Cardiac fibroblast (primary cell): Measurements from ENCODE around the gene PCBD1.

Source experiments
- DNase-seq, 2 donors: peaks; one replicate each; pipeline versions ENCODE4 v3.0.0 to v3.0.0-alpha.2; 2010; ENCODE audit warnings: low read depth in 2 of 2
- H3K4me3 ChIP-seq, 2 donors: replicated peaks in 1 of 2; 1 replicate in 1 of 2; 2 replicates in 1 of 2; pipeline ENCODE4 v1.5.1; 2011; ENCODE audit warnings: low read depth in 2 of 2, low read length in 2 of 2, mild to moderate bottlenecking in 2 of 2, moderate library complexity in 1 of 2
- TF ChIP-seq, protein P1 (sequence below): IDR thresholded peaks from one replicate; pipeline ENCODE4 v1.5.1; 2011; ENCODE audit warnings: low read depth, mild to moderate bottlenecking, low read length, inconsistent platforms

The PCBD1 gene

DNA sequence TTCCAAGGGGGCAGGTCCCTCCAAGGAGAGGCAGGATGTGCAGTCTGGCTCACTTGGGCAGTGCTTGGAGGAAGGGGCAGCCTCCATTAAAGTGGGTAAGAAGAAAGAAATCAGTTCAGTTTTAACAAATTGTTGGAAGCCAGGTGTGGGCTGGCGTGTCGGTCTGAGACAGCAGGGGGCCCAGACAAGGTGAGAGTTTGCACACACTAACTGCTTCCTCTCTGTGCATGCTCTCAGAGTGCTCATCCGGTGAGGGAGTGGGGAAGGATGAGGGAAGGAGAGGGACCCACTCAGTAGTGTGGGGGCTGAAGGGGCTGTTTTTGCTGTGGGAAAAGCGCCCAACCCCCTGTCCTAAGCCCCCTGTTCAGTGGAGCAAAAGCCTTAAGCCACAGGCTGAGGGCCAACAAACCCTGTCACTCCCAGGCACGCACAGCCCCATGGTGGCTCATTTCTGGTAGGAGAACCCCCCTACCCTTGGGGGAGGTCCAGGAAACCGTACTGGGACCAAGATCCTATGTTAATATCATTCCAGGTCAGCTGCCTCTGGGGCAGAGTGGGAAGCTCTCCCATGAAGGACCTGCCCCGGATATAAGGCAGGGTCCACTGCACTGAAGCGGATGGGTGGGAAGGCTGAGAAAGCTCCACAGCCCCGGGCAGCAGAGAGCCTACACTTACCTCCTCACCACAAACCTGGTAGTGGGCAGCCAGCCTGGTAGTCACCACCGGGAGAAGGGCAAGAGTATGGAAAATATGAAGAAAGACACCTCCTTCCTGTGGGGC, 5.1 kb upstream of the PCBD1 start:
- no peak for DNase-seq
- TF ChIP-seq, protein P1, sequence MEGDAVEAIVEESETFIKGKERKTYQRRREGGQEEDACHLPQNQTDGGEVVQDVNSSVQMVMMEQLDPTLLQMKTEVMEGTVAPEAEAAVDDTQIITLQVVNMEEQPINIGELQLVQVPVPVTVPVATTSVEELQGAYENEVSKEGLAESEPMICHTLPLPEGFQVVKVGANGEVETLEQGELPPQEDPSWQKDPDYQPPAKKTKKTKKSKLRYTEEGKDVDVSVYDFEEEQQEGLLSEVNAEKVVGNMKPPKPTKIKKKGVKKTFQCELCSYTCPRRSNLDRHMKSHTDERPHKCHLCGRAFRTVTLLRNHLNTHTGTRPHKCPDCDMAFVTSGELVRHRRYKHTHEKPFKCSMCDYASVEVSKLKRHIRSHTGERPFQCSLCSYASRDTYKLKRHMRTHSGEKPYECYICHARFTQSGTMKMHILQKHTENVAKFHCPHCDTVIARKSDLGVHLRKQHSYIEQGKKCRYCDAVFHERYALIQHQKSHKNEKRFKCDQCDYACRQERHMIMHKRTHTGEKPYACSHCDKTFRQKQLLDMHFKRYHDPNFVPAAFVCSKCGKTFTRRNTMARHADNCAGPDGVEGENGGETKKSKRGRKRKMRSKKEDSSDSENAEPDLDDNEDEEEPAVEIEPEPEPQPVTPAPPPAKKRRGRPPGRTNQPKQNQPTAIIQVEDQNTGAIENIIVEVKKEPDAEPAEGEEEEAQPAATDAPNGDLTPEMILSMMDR, result no peak
- no peak overlapping the region for H3K4me3 ChIP-seq

DNA sequence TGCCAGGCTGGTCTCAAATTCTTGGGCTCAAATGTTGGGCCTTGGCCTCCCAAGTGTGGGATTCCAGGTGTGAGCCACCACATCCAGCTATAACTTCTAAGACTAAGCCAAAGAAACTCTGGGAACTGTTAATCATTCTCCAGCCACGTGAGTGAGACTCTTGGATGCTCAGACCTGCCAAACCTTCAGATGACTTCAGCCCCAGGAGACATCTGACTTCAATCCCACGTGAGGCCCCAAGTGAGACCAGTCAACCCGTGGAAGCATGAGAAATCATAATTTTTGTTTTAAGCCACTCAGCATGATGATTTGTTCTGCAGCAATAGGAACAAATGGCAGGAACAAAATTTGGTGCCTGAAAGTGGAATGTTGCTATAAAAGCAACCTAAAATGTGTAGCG, 4.3 kb upstream of the PCBD1 start:
- peak in 1 of 2 donors; percentile 35 for DNase-seq
- no peak overlapping the region for H3K4me3 ChIP-seq
- TF ChIP-seq, protein P1, result no peak

DNA sequence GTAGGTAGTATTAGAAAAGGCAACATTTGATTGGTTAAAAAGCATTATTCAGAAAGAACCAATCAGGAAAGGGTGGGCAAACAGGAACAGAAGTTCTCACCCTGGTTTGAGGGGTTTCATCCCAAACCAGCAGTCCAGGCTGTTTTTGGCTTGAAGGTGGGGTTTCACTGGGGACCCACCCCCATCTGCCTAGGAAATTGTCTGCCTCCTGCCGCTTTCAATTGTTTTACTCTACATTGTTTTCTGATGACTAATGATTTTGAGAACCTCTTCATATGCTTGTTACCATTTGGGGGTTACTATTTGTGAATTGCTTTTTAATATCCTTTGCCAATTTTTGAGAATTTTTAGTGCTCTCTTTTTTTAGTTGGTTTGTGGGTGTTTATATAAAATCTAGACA, 3.3 kb upstream of the PCBD1 start:
- TF ChIP-seq, protein P1, result no peak
- no peak overlapping the region for H3K4me3 ChIP-seq
- DNase-seq, result peak in 1 of 2 donors; percentile 49

DNA sequence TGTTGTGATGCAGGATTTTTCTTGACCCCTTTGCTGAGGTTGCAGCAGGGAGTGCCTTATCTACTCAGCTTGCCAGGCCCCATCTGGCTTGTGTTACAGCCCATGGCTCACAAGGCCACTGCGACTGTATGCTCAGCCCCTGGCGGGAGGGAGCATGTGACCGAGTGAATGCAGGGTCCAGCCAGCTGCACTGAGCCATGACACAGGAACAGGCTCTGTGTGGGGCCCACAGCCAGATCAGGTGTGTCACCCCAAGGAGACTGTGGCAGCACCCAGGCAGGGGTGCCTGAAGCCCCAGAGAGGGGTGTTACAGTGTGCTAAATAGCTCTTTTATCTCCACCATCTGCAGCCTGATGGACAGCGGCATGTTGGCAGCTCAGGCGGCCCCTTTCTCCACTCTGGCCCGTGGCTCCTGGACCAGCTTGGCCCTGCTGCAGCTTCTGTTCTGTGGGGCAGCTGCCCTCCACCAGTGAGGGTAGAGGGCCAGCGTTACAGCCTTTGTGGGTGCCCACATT, 2.6 kb upstream of the PCBD1 start:
- DNase-seq, result peak in 1 of 2 donors; percentile 56

DNA sequence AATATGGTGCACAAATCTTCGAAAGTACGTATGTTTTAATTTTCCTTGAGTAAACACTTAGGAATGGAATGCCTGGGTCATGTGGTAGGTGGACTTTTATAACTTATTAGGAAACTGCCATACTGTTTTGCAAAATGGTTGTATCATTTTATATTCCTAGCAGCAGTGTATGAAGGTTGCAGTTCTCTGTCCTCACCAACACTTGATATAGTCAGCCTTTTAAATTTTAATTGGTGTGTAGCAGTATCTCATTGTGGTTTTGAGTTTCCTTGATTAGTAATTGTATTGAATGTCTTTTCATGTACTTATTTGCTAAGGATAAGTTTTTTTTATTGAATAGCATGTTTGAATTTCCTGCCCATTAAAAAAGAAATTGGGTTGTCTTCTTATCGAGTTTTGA, 926 bp upstream of the PCBD1 start:
- H3K4me3 ChIP-seq, result no peak overlapping the region
- TF ChIP-seq, protein P1, result no peak
- no peak for DNase-seq

More for the DNA sequence above, 2.6 kb upstream of the PCBD1 start:
- TF ChIP-seq, protein P1, result no peak
- H3K4me3 ChIP-seq, result no peak overlapping the region

DNA sequence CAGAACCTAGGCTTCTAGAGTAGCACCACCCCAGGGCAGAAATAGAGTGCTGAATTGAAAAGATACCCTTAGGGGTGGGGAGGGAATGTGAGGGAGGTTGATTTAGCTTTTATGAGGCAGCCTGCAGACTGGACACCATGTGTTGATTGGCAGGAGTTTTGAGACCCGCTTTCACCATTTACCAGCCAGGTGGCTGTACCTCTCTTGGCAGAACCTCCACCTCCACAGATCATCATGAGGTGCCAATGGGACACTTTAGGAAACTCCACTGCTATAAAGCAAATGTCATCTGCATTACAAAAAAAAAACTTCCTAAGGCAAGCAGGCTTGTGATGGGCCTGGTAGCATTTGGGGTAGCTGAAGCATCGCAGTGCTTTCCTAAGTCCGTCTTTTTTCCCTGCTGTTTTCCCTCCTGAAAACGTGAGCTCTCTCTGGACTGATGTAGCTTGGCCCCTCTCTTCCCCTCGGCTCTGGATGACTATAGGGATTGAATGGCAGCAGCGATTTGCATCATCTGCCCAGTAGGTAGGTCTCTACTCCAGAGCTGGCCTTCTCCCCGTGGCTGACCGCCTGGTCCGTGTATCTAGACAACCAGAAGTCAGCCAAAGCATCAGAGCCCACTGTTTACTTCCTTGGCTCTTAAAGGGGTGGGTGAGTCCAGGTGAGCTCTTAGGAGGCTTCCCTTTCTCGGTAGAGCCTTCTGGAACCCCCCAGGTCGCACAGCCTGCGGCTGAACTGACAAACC, 1.3 kb downstream of the PCBD1 start:
- H3K4me3 ChIP-seq, result peak overlapping the region; percentile 68 to 75
- TF ChIP-seq, protein P1, result no peak
- no peak for DNase-seq
